ENCODE results near the gene MCL1. TPM values are rescaled to one million over a fixed set of nuclear protein-coding genes. Genes with fewer than 3 reads are reported as not detected.

Gene MCL1
- total and polyA plus RNA-seq, 2 of the 13 experiments (the other 11 are each of a cell fraction or from before 2014, with no cell fraction given), result 69.5 to 125 TPM

DNA sequence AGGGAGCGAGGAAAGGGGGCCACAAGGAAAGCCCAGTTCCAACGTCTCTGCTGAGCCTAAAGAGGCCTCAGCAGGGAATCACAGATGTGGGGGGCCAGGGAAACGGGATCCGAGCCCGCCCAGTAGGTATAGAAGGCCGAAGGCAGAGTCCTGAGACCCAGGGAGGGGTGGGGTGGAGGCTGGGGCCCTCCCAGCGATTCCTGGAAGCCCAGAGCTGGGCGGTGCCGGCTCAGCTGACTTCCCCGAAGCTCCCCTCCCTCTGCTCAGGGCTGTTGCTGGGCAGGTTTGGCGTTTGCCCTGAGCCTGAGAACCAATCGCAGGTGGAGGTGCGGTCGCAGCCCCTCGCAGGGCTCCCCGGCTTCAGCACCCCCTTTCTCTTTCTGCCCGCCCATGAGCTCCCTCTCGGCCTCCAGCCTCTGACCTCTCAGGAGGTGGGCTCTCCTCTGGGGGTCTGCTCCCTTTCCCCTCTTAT lies 17.4 kb downstream of the MCL1 start (continued):
- no peak for TF ChIP-seq ZNF326 (CRISPR knock-in tag; IDR thresholded peaks at IDR 0.05; ENCODE audit: borderline replicate concordance)
- TF ChIP-seq RELA (CRISPR knock-in tag; IDR thresholded peaks at IDR 0.05), result peak; percentile 63; the same call in 1 of the 2 replicates
- TF ChIP-seq MAF1 (CRISPR knock-in tag; IDR thresholded peaks at IDR 0.05; ENCODE audit: borderline replicate concordance), result no peak; the same call in 1 of the 2 replicates
- no peak for TF ChIP-seq EZH2 (conservative IDR thresholded peaks at IDR 0.05; ENCODE audit: low read depth, low read length)
- TF ChIP-seq MAX (IDR thresholded peaks at IDR 0.05), result no peak
- TF ChIP-seq, protein P1, sequence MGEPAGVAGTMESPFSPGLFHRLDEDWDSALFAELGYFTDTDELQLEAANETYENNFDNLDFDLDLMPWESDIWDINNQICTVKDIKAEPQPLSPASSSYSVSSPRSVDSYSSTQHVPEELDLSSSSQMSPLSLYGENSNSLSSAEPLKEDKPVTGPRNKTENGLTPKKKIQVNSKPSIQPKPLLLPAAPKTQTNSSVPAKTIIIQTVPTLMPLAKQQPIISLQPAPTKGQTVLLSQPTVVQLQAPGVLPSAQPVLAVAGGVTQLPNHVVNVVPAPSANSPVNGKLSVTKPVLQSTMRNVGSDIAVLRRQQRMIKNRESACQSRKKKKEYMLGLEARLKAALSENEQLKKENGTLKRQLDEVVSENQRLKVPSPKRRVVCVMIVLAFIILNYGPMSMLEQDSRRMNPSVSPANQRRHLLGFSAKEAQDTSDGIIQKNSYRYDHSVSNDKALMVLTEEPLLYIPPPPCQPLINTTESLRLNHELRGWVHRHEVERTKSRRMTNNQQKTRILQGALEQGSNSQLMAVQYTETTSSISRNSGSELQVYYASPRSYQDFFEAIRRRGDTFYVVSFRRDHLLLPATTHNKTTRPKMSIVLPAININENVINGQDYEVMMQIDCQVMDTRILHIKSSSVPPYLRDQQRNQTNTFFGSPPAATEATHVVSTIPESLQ (CRISPR knock-in tag; conservative IDR thresholded peaks at IDR 0.05), result no peak
- TF ChIP-seq JDP2 (CRISPR knock-in tag; IDR thresholded peaks at IDR 0.05; ENCODE audit: borderline replicate concordance), result no peak
- TF ChIP-seq, protein P2, sequence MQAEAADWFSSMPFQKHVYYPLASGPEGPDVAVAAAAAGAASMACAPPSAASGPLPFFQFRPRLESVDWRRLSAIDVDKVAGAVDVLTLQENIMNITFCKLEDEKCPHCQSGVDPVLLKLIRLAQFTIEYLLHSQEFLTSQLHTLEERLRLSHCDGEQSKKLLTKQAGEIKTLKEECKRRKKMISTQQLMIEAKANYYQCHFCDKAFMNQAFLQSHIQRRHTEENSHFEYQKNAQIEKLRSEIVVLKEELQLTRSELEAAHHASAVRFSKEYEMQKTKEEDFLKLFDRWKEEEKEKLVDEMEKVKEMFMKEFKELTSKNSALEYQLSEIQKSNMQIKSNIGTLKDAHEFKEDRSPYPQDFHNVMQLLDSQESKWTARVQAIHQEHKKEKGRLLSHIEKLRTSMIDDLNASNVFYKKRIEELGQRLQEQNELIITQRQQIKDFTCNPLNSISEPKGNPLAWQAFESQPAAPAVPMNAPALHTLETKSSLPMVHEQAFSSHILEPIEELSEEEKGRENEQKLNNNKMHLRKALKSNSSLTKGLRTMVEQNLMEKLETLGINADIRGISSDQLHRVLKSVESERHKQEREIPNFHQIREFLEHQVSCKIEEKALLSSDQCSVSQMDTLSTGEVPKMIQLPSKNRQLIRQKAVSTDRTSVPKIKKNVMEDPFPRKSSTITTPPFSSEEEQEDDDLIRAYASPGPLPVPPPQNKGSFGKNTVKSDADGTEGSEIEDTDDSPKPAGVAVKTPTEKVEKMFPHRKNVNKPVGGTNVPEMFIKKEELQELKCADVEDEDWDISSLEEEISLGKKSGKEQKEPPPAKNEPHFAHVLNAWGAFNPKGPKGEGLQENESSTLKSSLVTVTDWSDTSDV (CRISPR knock-in tag; IDR thresholded peaks at IDR 0.05), result no peak
- TF ChIP-seq TOPORS (CRISPR knock-in tag; IDR thresholded peaks at IDR 0.05), result no peak
- TF ChIP-seq, protein P3, sequence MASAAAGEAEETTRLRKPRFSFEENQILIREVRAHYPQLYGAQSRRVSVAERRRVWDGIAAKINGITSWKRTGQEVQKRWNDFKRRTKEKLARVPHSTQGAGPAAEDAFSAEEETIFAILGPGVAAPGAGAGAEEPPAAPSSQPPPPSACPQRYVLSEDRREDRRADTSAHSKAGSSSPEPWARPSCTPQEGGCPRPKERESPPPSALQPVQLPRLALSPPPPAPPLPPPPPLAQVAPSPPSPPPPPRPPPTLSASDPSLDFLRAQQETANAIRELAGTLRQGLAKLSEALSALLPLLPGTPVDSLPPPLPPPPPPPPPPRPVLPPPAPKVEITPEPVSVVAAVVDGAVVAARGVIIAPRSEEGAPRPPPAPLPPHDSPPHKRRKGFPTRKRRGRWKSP (CRISPR knock-in tag; IDR thresholded peaks at IDR 0.05), result peak; percentile 23; the same call in 1 of the 2 replicates
- TF ChIP-seq SP2 (CRISPR knock-in tag; IDR thresholded peaks at IDR 0.05), result no peak
- no peak for TF ChIP-seq E2F5 (CRISPR knock-in tag; conservative IDR thresholded peaks at IDR 0.05)
- TF ChIP-seq ZMAT3 (CRISPR knock-in tag; conservative IDR thresholded peaks at IDR 0.05), result peak; percentile 38; the same call in 1 of the 2 replicates
- TF ChIP-seq POGZ (CRISPR knock-in tag; IDR thresholded peaks at IDR 0.05), result no peak
- no peak for TF ChIP-seq CBX2 (IDR thresholded peaks at IDR 0.05; ENCODE audit: low read depth, low read length)
- TF ChIP-seq CBX2 (CRISPR knock-in tag; IDR thresholded peaks at IDR 0.05; ENCODE audit: low read depth), result no peak
- TF ChIP-seq ZNF761 (CRISPR knock-in tag; conservative IDR thresholded peaks at IDR 0.05), result no peak
- no peak for TF ChIP-seq ZNF773 (CRISPR knock-in tag; IDR thresholded peaks at IDR 0.05; ENCODE audit: borderline replicate concordance)
- TF ChIP-seq FOSL1 (CRISPR knock-in tag; IDR thresholded peaks at IDR 0.05; ENCODE audit: borderline replicate concordance), result no peak
- no peak for TF ChIP-seq ATF5 (CRISPR knock-in tag; IDR thresholded peaks at IDR 0.05; ENCODE audit: low read depth)
- no peak for TF ChIP-seq HNF1B (CRISPR knock-in tag; IDR thresholded peaks at IDR 0.05)
- TF ChIP-seq ZNF180 (CRISPR knock-in tag; IDR thresholded peaks at IDR 0.05; ENCODE audit: borderline replicate concordance, low read depth), result no peak
